GM12864 (cell line): ENCODE data around the gene FGD3.

Source experiments
- DNase-seq: peaks from one replicate; pipeline ENCODE4 v3.0.0-alpha.2; 2011; ENCODE audit warnings: low read depth
- H3K4me3 ChIP-seq: 2 replicates; pipeline ENCODE4 v1.5.1; 2011; ENCODE audit warnings: mild to moderate bottlenecking, low read depth, low read length, control low read depth
- TF ChIP-seq, protein P1 (sequence below): IDR thresholded peaks from 2 replicates; pipeline ENCODE4 v1.5.1; 2011; ENCODE audit warnings: low read depth, mild to moderate bottlenecking, moderate library complexity, low read length, control low read depth, inconsistent platforms; ENCODE audit errors: missing control alignments

FGD3 gene

DNA sequence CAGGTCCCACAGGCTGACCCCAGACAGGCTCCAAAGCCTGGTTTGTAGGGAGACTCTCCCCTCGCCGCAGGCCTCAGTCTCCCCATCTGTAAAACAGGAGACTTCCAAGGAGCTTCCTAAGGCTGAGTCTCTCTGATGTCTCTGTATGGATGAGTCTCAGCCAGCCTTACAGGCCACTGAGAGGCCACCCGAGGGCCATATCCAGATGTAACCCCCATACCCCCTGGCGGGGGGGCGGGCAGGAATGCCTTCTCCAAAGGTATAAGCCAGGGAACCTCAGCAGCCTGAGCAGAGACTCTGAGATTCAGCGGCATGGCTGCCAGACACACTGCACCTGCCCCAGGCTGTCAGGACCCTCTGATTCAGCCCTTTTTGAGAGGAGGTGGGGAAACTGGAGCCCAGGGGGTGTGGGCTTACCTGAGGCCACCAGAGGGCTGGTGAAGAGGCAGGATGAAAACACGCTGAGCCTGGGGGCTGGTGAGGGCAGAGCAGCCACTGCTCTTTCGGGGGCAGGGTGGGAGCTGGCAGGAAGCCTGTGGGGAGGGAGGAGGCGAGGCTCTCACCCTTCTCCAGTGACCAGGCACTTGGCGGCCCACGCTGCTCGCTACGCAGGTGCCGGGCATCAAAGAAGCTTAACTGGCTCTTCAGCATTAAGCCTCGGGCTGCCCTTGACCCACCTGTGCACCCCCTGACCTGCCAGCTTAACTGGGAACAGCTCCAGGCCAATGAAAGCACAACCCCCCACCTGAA, 105.6 kb downstream of the FGD3 start:
- no peak overlapping the region for H3K4me3 ChIP-seq
- no peak for DNase-seq
- TF ChIP-seq, protein P1, sequence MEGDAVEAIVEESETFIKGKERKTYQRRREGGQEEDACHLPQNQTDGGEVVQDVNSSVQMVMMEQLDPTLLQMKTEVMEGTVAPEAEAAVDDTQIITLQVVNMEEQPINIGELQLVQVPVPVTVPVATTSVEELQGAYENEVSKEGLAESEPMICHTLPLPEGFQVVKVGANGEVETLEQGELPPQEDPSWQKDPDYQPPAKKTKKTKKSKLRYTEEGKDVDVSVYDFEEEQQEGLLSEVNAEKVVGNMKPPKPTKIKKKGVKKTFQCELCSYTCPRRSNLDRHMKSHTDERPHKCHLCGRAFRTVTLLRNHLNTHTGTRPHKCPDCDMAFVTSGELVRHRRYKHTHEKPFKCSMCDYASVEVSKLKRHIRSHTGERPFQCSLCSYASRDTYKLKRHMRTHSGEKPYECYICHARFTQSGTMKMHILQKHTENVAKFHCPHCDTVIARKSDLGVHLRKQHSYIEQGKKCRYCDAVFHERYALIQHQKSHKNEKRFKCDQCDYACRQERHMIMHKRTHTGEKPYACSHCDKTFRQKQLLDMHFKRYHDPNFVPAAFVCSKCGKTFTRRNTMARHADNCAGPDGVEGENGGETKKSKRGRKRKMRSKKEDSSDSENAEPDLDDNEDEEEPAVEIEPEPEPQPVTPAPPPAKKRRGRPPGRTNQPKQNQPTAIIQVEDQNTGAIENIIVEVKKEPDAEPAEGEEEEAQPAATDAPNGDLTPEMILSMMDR = peak; percentile 20

DNA sequence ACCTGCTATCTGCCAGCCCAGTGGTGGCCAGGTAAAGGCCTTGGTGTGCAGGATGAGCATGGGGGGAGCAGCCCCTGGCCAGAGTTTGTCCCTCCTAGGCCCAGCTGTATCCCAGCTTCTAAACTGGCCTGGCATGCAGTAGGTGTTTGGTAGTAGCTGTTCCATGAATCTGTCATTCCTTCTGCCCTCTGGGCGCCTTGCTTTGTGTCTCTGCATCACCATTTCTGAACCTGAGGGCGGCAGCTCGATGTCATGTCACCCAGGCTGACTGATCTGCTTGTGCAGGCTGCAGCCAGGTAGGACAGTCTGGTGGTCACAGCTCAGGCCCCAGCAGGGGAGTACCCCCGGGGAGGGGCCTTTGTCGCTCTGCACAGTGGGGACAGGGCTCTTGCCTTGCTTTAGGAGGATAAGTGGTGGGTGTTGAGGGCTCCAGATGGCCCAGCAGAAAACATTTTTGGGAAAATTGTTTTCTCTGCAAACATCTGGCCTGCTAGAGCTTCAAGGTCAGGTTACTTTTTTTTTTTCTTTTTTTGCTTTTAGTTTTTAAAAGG, 106.5 kb downstream of the FGD3 start:
- no peak for DNase-seq
- H3K4me3 ChIP-seq = no peak overlapping the region
- TF ChIP-seq, protein P1 = no peak

- TF ChIP-seq, protein P1 = no peak
- DNase-seq = no peak
- H3K4me3 ChIP-seq = no peak overlapping the region
Measured at GRCh38 chr9:93054758-93055704, 107.7 kb downstream of the FGD3 start.

DNA sequence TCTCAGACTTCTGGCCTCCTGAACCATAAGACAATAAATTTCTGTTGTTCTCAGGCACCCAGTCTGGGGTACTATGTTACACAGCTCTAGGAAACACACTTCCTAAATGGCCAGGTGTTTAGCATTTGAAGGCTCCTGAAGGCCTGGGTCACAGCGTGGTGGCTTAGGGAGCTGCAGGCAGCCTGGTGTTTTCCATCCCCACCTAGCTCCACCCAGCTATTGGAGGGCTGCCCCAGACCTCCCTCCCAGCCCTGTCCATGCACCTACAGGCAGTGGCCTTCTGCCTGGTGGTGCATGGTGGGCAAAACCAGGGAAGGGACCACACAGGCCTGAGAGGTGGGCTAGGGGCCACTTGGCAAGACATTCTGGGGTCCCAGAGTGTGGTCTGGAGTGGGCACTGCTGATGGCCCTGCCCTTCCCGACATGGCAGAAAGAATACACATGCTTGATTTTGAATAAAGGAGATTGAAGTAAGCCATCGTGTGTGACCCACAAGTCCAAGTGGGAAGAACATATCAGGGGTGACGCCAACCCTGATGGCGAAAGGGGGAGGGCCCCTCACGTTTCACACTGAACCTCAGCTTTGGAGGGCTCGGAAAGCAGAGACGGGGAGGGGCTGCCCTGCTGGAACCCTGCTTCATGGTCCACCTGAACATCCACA, 109.8 kb downstream of the FGD3 start:
- DNase-seq = no peak
- TF ChIP-seq, protein P1 = no peak
- no peak overlapping the region for H3K4me3 ChIP-seq

DNA sequence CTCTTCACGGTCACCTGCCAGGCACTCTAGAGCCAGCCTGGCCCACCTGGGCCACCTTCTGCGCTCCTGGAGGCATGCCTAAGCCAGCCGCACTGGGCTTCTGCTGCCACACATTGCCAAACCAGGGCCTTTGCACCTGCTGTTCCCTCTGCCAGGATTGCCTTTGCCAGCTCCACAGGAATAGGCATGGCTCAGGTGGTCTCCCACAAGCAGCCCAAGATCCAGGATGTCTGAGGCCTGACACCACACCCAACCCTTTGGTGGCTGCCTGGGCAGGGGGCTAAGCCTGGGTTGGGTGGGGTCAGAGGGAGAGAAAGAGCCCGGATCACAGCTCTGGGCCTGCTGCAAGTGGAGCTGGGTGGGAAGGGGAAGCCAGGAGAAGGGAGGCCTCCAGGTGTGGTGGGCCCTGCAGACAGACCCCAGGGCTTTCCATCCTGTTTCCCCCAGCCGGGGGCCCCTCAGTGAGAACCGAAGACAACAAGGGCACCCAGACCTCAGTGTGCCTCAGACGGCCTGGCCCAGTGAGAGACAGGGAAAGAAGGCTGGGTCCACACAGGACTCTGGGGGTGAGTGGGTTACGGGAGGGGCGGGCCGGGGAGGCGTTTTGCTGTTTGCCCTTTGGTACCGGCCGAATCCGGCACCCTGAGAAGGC, 110.5 kb downstream of the FGD3 start:
- no peak for DNase-seq
- H3K4me3 ChIP-seq = no peak overlapping the region
- TF ChIP-seq, protein P1 = no peak

DNA sequence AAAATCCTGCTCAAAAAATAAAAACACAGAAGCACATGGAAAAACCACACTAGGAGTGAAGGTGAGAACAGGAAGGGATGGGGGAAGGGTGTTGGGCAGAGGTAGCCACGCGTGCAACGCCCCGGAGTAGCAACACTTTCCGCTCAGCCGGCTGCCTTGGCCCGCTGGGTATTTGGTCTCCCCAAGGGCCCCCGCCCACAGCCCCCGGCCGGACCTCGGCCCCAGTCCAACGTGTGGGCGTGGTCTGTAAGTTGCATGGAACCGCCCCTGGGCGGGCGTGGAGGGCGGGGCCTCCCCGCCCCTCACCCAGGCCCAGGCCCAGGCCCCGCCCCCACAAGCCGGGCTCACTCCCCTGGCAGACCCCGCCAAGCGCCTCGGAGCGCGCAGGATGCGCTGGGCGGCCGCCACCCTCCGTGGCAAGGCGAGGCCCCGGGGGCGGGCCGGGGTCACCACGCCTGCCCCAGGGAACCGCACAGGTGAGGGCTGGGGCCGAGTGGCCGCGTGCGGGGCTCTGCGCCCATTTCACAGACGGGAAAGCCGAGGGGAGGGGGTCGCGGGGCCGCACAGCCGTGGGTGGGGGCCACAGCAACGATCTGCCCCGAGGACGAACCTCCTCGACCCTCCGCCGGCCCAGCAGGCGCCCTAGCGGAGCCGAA, 111.2 kb downstream of the FGD3 start, which contains the start of gene SUSD3:
TSS of gene SUSD3 (plus strand) at position 347 of the 656 bp plus-strand sequence. CDS start at position 389, 42 bp downstream.
- peak within 1 kb of the TSS; percentile 68 for H3K4me3 ChIP-seq
- TF ChIP-seq, protein P1 = no peak
- DNase-seq = no peak
